CD4-positive, alpha-beta T cell (primary cell): ENCODE data around the gene TRIM72. TPM values are rescaled to one million over a fixed set of nuclear protein-coding genes. Genes with fewer than 3 reads are reported as not detected.
A peak's percentile ranks its signal among the peaks of the same experiment; 100 is the strongest.

Experiments
- ATAC-seq: fragments of 200-7000 bp; cut with Tn5 transposase; one replicate; pipeline ENCODE4 v1.10.0; 2022; ENCODE audit warnings: mild to moderate bottlenecking; ENCODE audit not compliant: poor library complexity
- CTCF ChIA-PET: fragments of 350-600 bp; sonication (Branson Sonifier 250); formaldehyde crosslinking; loops from one replicate; lab custom pipeline; 2021; ENCODE audit warnings: antibody characterized with exemption, inconsistent platforms; lab: Charles Lee
- POLR2A ChIA-PET: fragments of 350-600 bp; sonication (Branson Sonifier 250); formaldehyde crosslinking; loops from one replicate; lab custom pipeline; 2021; ENCODE audit warnings: antibody characterized with exemption, inconsistent platforms; lab: Charles Lee
- DNase-seq, 14 experiments: peaks; one replicate each; pipeline ENCODE4 v3.0.0-alpha.2; 2013 to 2020; ENCODE audit warnings: mixed read lengths in 2 of 14
- H3K27ac ChIP-seq, 2 donors: one replicate each; pipeline versions ENCODE4 v1.5.1 to v1.7.0; 2013; ENCODE audit warnings: low read length in 2 of 2, low read depth in 1 of 2, mild to moderate bottlenecking in 1 of 2
- H3K27me3 ChIP-seq, 2 experiments: 1 replicate in 1 of 2; 2 replicates in 1 of 2; pipeline versions ENCODE4 v1.6.1 to v1.7.0; 2013; ENCODE audit warnings: low read length in 2 of 2, control low read depth in 1 of 2, mild to moderate bottlenecking in 1 of 2, moderate library complexity in 1 of 2; ENCODE audit not compliant: insufficient read depth in 2 of 2, control insufficient read depth in 1 of 2
- H3K36me3 ChIP-seq: one replicate; pipeline ENCODE4 v1.6.1; 2013; ENCODE audit warnings: low read length, control low read depth; ENCODE audit not compliant: insufficient read depth
- H3K4me1 ChIP-seq: one replicate; pipeline ENCODE4 v1.6.1; 2013; ENCODE audit warnings: low read length, control low read depth; ENCODE audit not compliant: insufficient read depth
- H3K4me3 ChIP-seq: one replicate; pipeline ENCODE4 v1.5.1; 2013; ENCODE audit warnings: mild to moderate bottlenecking, low read length, moderate library complexity
- H3K9me3 ChIP-seq, 2 experiments: 1 replicate in 1 of 2; 2 replicates in 1 of 2; pipeline versions ENCODE4 v1.6.1 to v1.7.0; 2013; ENCODE audit warnings: low read length in 2 of 2, mild to moderate bottlenecking in 2 of 2, control low read depth in 1 of 2, moderate library complexity in 1 of 2; ENCODE audit not compliant: control insufficient read depth in 1 of 2, insufficient read depth in 1 of 2
- H3K27ac Mint-ChIP-seq: one replicate; pipeline ENCODE4 v1.8.0; 2020; ENCODE audit warnings: mixed read lengths
- H3K27me3 Mint-ChIP-seq: one replicate; pipeline ENCODE4 v1.8.0; 2021; ENCODE audit warnings: mixed read lengths
- H3K36me3 Mint-ChIP-seq: one replicate; pipeline ENCODE4 v1.8.0; 2021; ENCODE audit warnings: low read depth, mixed read lengths
- H3K4me1 Mint-ChIP-seq: one replicate; pipeline ENCODE4 v1.8.0; 2021; ENCODE audit warnings: low read depth, mixed read lengths
- H3K4me3 Mint-ChIP-seq: one replicate; pipeline ENCODE4 v1.8.0; 2020; ENCODE audit warnings: mild to moderate bottlenecking, mixed read lengths
- H3K9me3 Mint-ChIP-seq: one replicate; pipeline ENCODE4 v1.8.0; 2020; ENCODE audit warnings: mixed read lengths
- CTCF ChIP-seq: fragments of 200-600 bp; IDR thresholded peaks from one replicate; pipeline ENCODE4 v1.8.0; 2022; ENCODE audit warnings: antibody characterized with exemption, mild to moderate bottlenecking
- intact Hi-C, 2 experiments: fragments of 100-400 bp; cut with DNase I in 1 of 2; cut with micrococcal nuclease in 1 of 2; formaldehyde crosslinking; loops; one replicate each; pipeline versions ENCODE4 v1.15.1 to v1.9.0; 2023 to 2025; cut with DNase I, micrococcal nuclease
- total RNA-seq, 174 experiments: library from RNA in 2 of 174; stranded (reverse) in 2 of 174; gene quantifications; one replicate each; pipeline ENCODE4 v1.2.3 and lab custom pipeline; 2021 to 2026

TRIM72 gene
- total RNA-seq, 2 experiments from 2014 or later: 0.17 TPM; not detected in 1

- Histone ChIP-seq H3K4me3 (no peak overlapping the region), H3K27ac (no peak overlapping the region), H3K36me3 (no peaks in the 10 kb centered on the region), H3K27me3 (peaks cover 20 to 26% of the 10 kb centered on the region in 2 experiments), H3K9me3 (peaks cover 0 to 5% of the 10 kb centered on the region in 2 experiments), H3K4me1 (peaks cover 7% of the 10 kb centered on the region)
- intact Hi-C loops: no loop called here
- no peak for TF ChIP-seq CTCF
- ChIA-PET CTCF (no interaction called here), POLR2A (no interaction called here)
- no peaks in the 10 kb centered on the region for H3K36me3 Mint-ChIP-seq
- ATAC-seq: no peak
- DNase-seq: no peak
- peaks cover 33% of the 10 kb centered on the region for H3K27me3 Mint-ChIP-seq
- H3K4me3 Mint-ChIP-seq: no peak overlapping the region
- H3K4me1 Mint-ChIP-seq: peaks cover 4% of the 10 kb centered on the region
- no peak overlapping the region for H3K27ac Mint-ChIP-seq
- H3K9me3 Mint-ChIP-seq: no peaks in the 10 kb centered on the region
These were observed 7.6 kb downstream of the TRIM72 start for GRCh38 chr16:31221357-31222160.

- H3K27me3 Mint-ChIP-seq: peaks cover 20% of the 10 kb centered on the region
- H3K4me1 Mint-ChIP-seq: no peaks in the 10 kb centered on the region
- Histone ChIP-seq H3K27ac (no peak overlapping the region), H3K9me3 (no peaks in the 10 kb centered on the region), H3K36me3 (no peaks in the 10 kb centered on the region), H3K4me3 (no peak overlapping the region), H3K27me3 (peaks cover 6 to 11% of the 10 kb centered on the region in 2 experiments), H3K4me1 (no peaks in the 10 kb centered on the region)
- ChIA-PET POLR2A (no interaction called here), CTCF (interaction anchor here (0.6 kb wide), 1 partner anchor 35 kb away, joined by 3 read pairs; no protein-coding TSS in a partner anchor)
- ATAC-seq: no peak
- DNase-seq: no peak
- no peak overlapping the region for H3K27ac Mint-ChIP-seq
- intact Hi-C loops: no loop called here
- H3K9me3 Mint-ChIP-seq: no peaks in the 10 kb centered on the region
- H3K4me3 Mint-ChIP-seq: no peak overlapping the region
- H3K36me3 Mint-ChIP-seq: no peaks in the 10 kb centered on the region
- TF ChIP-seq CTCF: no peak
These were observed 9.1 kb downstream of the TRIM72 start for GRCh38 chr16:31223044-31223443.

- H3K27me3 ChIP-seq: peaks cover 0 to 2% of the 10 kb centered on the region in 2 experiments
- H3K36me3 Mint-ChIP-seq: no peaks in the 10 kb centered on the region
- no peaks in the 10 kb centered on the region for H3K4me1 ChIP-seq
- ChIA-PET POLR2A (interaction anchor here (1.1 kb wide), 1 partner anchor 11 kb away, joined by 4 read pairs; the partner anchor contains the start of gene TRIM72), CTCF (no interaction called here)
- H3K4me1 Mint-ChIP-seq: no peaks in the 10 kb centered on the region
- H3K27ac Mint-ChIP-seq: no peak overlapping the region
- H3K4me3 ChIP-seq: no peak overlapping the region
- no peaks in the 10 kb centered on the region for H3K9me3 ChIP-seq
- H3K9me3 Mint-ChIP-seq: no peaks in the 10 kb centered on the region
- H3K4me3 Mint-ChIP-seq: no peak overlapping the region
- H3K27me3 Mint-ChIP-seq: peaks cover 11% of the 10 kb centered on the region
- no peak overlapping the region for H3K27ac ChIP-seq
- peak in 1 of 14 experiments; percentile 12 for DNase-seq
- no peak for TF ChIP-seq CTCF
- intact Hi-C loops: no loop called here
- ATAC-seq: no peak
- no peaks in the 10 kb centered on the region for H3K36me3 ChIP-seq
These were observed 10.4 kb downstream of the TRIM72 start for GRCh38 chr16:31224092-31224955.
